Retinal pigment epithelial cell (primary cell): ENCODE results near the gene RIT2.

Source experiments
- DNase-seq: peaks from one replicate; pipeline ENCODE4 v3.0.0-alpha.2; 2010; ENCODE audit warnings: low read depth
- H3K4me3 ChIP-seq: 2 replicates; pipeline ENCODE4 v1.5.1; 2011; ENCODE audit warnings: mild to moderate bottlenecking, low read length, control low read depth, moderate library complexity
- CTCF ChIP-seq: conservative IDR thresholded peaks from 2 replicates; pipeline ENCODE4 v1.5.1; 2011; ENCODE audit warnings: low read depth, low read length, control low read depth, inconsistent platforms

RIT2 gene

GRCh38 chr18:43001821-43002220 is 113.7 kb downstream of the RIT2 start:
- TF ChIP-seq CTCF: no peak
- no peak overlapping the region for H3K4me3 ChIP-seq
- DNase-seq: no peak

DNA sequence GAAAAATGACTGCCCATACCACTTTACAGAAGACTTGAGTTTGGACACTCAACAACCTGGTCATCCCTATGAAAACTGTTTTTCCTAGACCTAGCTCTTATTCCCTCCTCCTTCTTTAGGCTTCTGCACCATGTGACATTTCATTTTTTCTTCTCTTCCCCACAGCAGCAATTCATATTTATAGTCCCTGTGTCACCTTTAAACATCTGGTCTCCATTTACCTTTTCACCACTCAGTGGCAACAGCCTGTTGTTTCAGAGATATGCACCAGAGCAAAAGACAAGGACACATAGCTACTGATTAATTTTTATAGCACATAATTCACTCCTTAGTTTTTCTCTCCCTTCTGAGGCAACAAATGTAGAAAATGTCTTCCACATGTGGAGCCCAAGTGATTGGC is 118.7 kb downstream of the RIT2 start:
- H3K4me3 ChIP-seq: no peak overlapping the region
- no peak for TF ChIP-seq CTCF
- DNase-seq: no peak

DNA sequence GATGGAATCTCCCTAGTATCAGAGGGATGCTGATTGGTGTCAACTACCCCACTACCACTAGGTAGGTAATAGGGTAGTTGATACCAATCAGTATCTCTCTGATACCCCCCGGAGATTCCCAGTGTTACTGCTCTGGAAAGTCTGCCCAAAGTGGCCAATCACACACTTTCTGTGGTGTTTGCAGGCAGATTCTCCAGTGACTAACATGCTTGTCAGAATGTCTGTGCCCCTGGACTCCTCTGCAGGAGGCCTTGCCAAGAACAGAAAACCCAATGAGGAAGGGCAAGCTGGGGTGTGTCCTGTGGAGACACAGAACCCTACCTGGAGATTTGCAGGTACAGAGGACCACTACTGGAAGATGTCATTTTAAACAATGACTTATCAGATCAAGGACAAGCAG is 135.1 kb downstream of the RIT2 start:
- TF ChIP-seq CTCF: no peak
- no peak overlapping the region for H3K4me3 ChIP-seq
- no peak for DNase-seq

DNA sequence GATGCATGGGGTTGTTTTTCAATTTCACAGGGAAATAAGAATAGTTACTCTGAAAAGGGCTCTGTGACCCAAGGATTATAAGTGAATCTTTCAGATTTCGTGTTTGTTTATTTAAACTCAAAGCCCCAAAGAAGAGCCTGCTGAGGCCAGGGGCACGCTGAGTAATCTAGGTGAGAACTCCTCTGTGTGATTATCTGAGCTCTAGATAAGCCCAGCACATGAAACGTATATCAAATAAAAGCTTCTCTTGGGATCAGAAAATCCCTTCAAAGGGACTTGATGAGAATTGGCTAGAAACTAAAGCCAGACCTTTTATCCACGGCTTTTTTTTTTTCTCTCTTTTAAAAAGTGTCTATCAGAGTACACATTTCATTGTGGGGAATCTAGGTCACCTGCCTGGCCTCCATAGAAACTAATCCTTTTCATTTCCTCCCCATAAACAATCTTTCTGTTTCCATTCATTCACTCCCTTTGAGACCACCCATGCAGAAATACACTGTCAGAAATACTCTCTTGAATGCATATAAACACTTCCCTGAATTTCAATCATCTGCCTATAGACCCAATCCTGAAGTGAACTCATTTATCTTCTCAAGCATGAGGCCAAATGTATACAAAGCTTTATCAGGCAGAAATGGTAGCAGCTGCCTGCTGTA is 137.4 kb downstream of the RIT2 start:
- no peak for DNase-seq
- no peak for TF ChIP-seq CTCF
- H3K4me3 ChIP-seq: no peak overlapping the region

DNA sequence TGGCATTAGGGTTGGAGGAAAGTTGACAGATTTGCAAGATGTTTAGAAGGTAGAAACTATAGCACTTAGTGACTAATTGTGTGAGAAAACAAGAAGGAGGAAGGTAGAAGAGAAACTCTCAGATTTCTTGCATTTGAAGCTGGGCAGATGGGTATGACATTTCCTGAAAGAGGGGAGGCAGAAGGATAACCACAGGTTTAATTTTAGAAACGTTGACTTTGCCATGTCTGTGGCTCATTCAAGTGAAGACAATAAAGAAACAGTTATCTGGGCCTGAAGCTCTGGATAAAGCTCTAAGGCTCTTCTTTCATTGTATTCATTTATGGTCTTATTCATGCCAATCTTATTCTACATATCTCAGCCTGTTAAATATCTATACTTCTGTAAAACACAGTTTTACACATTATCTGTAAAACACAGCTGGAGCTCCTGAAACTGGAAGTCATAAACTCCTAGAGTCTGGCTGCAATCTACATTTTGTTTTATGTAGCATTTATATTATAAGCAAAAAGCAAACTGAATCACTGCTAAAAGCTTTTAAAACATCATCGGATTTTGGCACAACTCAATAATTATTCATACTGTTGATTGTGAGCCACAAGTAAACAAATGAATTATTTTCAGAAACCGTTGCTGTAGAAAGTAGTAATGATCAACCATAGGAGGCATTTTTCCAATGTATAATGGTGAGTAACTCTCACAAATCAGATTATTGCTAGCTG is 138.5 kb downstream of the RIT2 start:
- TF ChIP-seq CTCF: no peak
- no peak for DNase-seq
- no peak overlapping the region for H3K4me3 ChIP-seq

GRCh38 chr18:42969366-42969765 is 146.1 kb downstream of the RIT2 start:
- TF ChIP-seq CTCF: no peak
- no peak overlapping the region for H3K4me3 ChIP-seq
- no peak for DNase-seq

GRCh38 chr18:42961298-42961697 is 154.2 kb downstream of the RIT2 start:
- TF ChIP-seq CTCF: no peak

More at GRCh38 chr18:42961298-42961697, 154.2 kb downstream of the RIT2 start:
- no peak overlapping the region for H3K4me3 ChIP-seq
- DNase-seq: no peak
